Inflammatory macrophage treated with lipopolysaccharide for 1 hour (primary cell): ENCODE data around the gene SPACA4.
"Not testable (repeated sequence)": the region's sequence is repeated elsewhere in the genome, so short reads cannot be mapped to it uniquely, and the experiment has no call there.

Experiments used
- DNase-seq, 2 donors: peaks; one replicate each; pipeline ENCODE4 v3.0.0-alpha.2; 2020 to 2022

SPACA4 gene

DNA sequence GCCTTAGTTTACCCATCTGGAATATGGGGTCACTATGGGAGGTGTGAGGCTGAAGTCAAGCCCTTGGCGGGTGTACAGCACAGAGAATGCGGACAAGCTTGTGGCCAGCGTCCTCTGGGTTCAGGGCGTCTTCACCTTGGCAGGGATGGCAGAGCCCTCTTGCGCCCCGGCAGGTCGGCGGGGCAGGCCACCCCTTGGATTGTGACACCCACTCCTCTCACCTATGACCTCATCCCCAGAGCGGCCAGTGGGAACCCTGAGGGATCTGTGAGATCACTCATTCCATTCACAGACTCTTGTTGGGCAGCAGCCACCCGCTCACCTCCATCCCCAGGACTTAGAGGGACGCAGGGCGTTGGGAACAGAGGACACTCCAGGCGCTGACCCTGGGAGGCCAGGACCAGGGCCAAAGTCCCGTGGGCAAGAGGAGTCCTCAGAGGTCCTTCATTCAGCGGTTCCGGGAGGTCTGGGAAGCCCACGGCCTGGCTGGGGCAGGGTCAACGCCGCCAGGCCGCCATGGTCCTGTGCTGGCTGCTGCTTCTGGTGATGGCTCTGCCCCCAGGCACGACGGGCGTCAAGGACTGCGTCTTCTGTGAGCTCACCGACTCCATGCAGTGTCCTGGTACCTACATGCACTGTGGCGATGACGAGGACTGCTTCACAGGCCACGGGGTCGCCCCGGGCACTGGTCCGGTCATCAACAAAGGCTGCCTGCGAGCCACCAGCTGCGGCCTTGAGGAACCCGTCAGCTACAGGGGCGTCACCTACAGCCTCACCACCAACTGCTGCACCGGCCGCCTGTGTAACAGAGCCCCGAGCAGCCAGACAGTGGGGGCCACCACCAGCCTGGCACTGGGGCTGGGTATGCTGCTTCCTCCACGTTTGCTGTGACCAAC lies at the start of gene SPACA4:
Gene SPACA4 (plus strand): TSS at position 280 of the 896 bp plus-strand sequence. CDS start 237 bp downstream, at position 517.
- DNase-seq, result no peak

- DNase-seq, result no peak
Measured at GRCh38 chr19:48556825-48557224, 49.7 kb upstream of the SPACA4 start.

- DNase-seq, result peak; percentile 58 to 65
Measured at GRCh38 chr19:48558018-48558684, 48.4 kb upstream of the SPACA4 start.

- no peak for DNase-seq
Measured at GRCh38 chr19:48560095-48560530, 46.4 kb upstream of the SPACA4 start.

GRCh38 chr19:48561412-48561811 lies 45.1 kb upstream of the SPACA4 start:
- no peak for DNase-seq

GRCh38 chr19:48565090-48565489 lies 41.5 kb upstream of the SPACA4 start:
- DNase-seq, result no peak

GRCh38 chr19:48568345-48568886 lies 38.1 kb upstream of the SPACA4 start:
- DNase-seq, result no peak

- DNase-seq, result no peak
Measured at GRCh38 chr19:48569814-48570213, 36.7 kb upstream of the SPACA4 start.

- no peak for DNase-seq
Measured at GRCh38 chr19:48571378-48572162, 35.0 kb upstream of the SPACA4 start.

- DNase-seq, result no peak
Measured at GRCh38 chr19:48573163-48573505, 33.4 kb upstream of the SPACA4 start.

GRCh38 chr19:48575931-48576622 lies 30.5 kb upstream of the SPACA4 start:
- no peak for DNase-seq

GRCh38 chr19:48577908-48578307 lies 28.6 kb upstream of the SPACA4 start:
- not testable (repeated sequence) for DNase-seq

DNA sequence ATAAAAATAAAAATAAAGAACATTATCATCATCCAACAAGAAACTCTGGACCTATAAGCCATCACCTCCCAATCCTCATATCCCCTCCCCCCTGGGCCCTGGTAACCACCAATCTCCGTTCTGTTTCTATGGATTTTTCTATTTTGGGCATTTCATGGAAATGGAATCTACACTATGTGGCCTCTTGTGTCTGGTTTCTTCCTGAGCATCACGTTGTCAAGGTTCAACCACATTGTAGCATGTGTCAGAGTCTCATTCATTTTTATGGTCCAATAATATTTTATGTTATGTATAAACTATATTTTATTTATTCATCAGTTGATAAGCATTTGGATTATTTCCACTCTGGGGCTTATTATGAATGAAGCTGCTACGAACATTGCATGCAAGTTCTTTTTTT lies 27.7 kb upstream of the SPACA4 start:
- DNase-seq, result no peak

- no peak for DNase-seq
Measured at GRCh38 chr19:48582168-48582567, 24.4 kb upstream of the SPACA4 start.

DNA sequence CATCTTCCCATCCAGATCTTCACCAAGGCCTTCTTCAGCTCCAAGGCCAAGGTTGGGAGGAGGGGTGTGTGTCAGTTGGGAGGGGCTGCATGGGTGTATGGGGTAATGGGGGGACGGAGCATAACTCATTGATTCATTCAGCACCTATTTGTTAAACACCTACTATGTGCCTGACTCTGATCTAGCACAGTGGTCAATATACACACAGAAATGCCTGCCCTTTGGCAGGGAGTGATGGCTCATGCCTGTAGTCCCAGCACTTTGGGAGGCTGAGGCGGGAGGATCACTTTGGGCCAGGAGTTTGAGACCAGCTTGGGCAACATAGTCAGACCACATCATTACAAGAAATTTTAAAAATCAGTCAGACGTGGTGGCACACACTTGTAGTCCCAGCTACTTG lies 19.2 kb upstream of the SPACA4 start:
- no peak for DNase-seq

DNA sequence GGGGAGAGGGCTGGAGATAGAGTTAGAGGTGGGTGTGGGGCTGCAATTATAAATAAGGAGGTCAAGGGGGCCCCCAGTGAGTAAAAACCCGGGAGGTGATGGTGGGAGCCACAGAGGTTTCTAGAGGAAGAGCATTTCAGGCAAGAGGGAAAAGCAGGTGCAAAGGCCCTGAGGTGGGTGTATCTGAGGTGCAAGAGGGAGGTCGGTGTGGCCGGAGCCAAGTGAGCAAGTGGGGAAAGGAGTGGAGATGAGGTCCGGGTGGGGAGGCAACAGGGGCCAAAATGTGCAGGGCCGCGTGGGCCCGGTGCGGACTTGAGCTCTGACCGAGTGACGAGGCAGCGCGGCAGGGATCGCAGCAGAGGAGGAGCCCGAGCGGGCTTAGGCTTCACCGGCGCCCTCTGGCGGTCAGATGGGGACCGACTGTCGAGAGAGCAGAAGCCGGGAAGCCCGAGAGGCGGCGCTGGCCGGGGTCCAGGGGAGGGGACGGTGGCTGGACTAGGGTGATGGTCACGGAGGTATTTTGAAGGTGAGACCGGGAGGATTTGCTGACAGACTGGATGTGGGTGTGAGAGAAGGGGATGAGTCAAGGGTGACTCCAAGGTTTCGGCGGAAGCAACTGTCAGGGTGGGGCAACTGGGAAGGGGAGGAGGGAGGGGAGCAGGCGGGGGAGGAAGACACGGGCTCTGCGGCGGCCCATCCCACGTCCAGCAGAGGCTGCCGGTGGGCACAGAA lies 17.7 kb upstream of the SPACA4 start:
- peak; percentile 72 to 90 for DNase-seq

GRCh38 chr19:48591021-48591420 lies 15.5 kb upstream of the SPACA4 start:
- no peak for DNase-seq

- no peak for DNase-seq
Measured at GRCh38 chr19:48595171-48595570, 11.4 kb upstream of the SPACA4 start.

DNA sequence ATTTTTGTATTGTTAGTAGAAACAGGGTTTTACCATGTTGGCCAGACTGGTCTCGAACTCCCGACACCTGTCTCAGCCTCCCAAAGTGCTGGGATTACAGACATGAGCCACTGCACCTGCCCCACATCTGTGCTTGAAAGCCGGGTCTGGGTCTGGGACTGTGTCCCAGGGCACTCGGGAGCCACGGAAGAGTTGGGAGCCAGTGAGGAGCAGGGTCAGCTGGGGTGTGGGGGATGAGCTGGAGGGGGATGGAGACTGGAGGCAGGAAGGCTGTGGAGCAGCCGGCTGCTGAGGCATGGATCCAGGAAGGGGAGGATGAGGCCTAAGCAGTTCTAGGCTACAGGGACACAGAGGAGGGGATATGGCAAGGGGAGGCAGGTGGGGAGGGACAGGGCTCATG lies 10.7 kb upstream of the SPACA4 start:
- no peak for DNase-seq

- DNase-seq, result no peak
Measured at GRCh38 chr19:48596237-48596636, 10.3 kb upstream of the SPACA4 start.

DNA sequence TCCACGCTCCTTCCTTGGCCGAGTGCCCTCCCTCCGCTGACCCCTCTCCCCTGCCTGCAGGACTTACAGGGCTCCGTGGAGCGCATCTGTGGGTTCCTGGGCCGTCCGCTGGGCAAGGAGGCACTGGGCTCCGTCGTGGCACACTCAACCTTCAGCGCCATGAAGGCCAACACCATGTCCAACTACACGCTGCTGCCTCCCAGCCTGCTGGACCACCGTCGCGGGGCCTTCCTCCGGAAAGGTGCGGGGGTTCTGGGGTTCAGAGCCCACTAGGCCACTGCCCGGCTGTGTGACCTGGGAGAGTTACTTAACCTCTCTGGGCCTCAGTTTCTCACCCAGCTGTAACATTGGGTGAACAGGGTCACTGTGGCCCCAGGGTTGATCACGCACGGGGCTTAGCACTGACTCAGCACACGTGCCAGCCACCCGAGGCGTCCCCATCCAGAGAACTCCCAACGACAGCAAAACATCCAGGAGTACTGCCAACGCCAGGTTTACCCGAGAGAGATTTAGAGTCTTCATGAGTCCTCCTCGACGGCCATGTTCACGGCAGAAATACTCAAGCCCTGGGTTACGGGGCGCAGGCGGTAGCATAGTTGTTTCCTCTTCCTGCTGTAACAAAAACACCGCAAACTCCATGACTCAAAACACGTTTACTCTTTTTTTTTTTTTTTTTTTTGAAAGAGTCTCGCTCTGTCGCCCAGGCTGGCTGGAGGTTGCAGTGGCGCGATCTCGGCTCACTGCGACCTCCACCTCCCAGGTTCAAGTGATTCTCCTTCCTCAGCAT lies 9.7 kb upstream of the SPACA4 start:
- no peak for DNase-seq
